ENCODE measurements around the gene ANKK1.

DNA sequence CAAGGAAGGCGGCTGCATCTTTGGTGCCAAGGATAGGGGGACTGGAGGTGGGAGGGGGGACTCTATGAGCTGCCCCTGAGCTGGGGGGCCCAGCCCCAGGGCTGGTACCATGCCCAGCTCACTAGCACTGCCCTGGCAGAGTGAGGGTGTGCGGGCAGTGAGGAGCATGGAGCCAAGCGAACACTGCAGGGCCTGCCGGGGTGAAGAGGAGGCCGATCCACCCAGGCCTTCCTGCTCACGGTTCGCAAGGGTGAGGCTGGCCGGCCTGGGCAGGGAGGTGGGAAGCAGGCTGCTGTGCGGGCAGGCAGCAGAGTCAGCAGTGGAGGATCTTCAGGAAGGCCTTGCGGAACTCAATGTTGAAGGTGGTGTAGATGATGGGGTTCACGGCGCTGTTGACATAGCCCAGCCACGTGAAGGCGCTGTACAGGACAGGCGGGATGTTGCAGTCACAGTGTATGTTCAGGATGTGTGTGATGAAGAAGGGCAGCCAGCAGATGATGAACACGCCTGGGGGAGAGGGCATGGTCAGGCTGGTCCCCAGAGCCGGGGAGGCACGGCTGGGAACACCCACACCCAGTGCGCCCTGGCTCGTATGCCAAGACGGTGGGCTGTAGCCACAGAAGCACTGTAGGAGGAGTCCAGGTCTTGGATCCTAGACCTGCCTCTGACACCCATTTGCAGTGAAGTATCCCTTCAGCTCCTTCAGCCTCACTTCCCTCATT lies 23.0 kb downstream of the ANKK1 start:
- TF ChIP-seq, protein P1, sequence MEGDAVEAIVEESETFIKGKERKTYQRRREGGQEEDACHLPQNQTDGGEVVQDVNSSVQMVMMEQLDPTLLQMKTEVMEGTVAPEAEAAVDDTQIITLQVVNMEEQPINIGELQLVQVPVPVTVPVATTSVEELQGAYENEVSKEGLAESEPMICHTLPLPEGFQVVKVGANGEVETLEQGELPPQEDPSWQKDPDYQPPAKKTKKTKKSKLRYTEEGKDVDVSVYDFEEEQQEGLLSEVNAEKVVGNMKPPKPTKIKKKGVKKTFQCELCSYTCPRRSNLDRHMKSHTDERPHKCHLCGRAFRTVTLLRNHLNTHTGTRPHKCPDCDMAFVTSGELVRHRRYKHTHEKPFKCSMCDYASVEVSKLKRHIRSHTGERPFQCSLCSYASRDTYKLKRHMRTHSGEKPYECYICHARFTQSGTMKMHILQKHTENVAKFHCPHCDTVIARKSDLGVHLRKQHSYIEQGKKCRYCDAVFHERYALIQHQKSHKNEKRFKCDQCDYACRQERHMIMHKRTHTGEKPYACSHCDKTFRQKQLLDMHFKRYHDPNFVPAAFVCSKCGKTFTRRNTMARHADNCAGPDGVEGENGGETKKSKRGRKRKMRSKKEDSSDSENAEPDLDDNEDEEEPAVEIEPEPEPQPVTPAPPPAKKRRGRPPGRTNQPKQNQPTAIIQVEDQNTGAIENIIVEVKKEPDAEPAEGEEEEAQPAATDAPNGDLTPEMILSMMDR (IDR thresholded peaks at IDR 0.05) = no peak
- TF ChIP-seq POLR2A (IDR thresholded peaks at IDR 0.05) = no peak

All from Peyer's patch (tissue), 4 donors.